HCT116 (cell line): ENCODE measurements around the gene RASA2. TPM values are rescaled to one million over a fixed set of nuclear protein-coding genes. Genes with fewer than 3 reads are reported as not detected.
"Not testable (repeated sequence)": the region's sequence is repeated elsewhere in the genome, so short reads cannot be mapped to it uniquely, and the experiment has no call there.

Experiments used
- ATAC-seq: fragments of 200-7000 bp; cut with Tn5 transposase; 2 replicates; pipeline ENCODE4 v1.9.1; 2020; ENCODE audit warnings: mild to moderate bottlenecking, moderate library complexity
- BruUV-seq: library from RNA; stranded (reverse); fragments of 400-500 nt; replicated peaks from 2 replicates; lab custom pipeline; 2021; lab: Mats Ljungman, UMichigan
- CTCF ChIA-PET: fragments of 300-600 bp; sonication (Branson Sonifier 250); formaldehyde crosslinking; loops from one replicate; lab custom pipeline; 2021; ENCODE audit warnings: antibody characterized with exemption; lab: Charles Lee
- POLR2A ChIA-PET: fragments of 300-600, 350-600 bp; sonication (Branson Sonifier 250); formaldehyde crosslinking; loops from one replicate; lab custom pipeline; 2021; ENCODE audit warnings: antibody characterized with exemption; lab: Charles Lee
- RAD21 ChIA-PET, 2 experiments: fragments of 300-600 bp; sonication (Branson Sonifier 250); formaldehyde crosslinking; loops; one replicate each; lab custom pipeline; 2023; ENCODE audit warnings: low total read pairs in 2 of 2; ENCODE audit not compliant: uncharacterized antibody in 2 of 2, unreplicated experiment in 2 of 2, low non-redundant PET in 1 of 2; lab: Charles Lee
- DNase-seq: peaks from one replicate; pipeline ENCODE4 v3.0.0-alpha.2; 2010; ENCODE audit warnings: low read depth, low spot score
- H2AFZ ChIP-seq: fragments of 200-600 bp; shearing (Covaris generic), sonication (generic); 2 replicates; pipeline ENCODE4 v1.6.1; 2017; ENCODE audit warnings: low read depth, mixed run types, mixed read lengths, antibody characterized with exemption, low read length; ENCODE audit not compliant: poor library complexity, severe bottlenecking
- H3K27ac ChIP-seq: 2 replicates; pipeline ENCODE4 v1.5.1; 2012; ENCODE audit warnings: low read depth, low read length
- H3K27me3 ChIP-seq: fragments of 200-600 bp; sonication (generic); 2 replicates; pipeline ENCODE4 v1.6.1; 2016; ENCODE audit warnings: mixed run types, low read length, mixed read lengths; ENCODE audit not compliant: insufficient read depth
- H3K36me3 ChIP-seq, 2 experiments: fragments of 200-500 bp in 1 of 2; fragments of 200-600 bp in 1 of 2; sonication (Bioruptor generic) in 1 of 2; sonication (generic) in 1 of 2; 2 replicates each; pipeline versions ENCODE4 v1.5.1 to v1.6.1; 2014 to 2016; ENCODE audit warnings: low read length in 2 of 2, inconsistent platforms in 1 of 2, mixed read lengths in 1 of 2, mixed run types in 1 of 2; ENCODE audit not compliant: insufficient read depth in 2 of 2, control insufficient read depth in 1 of 2
- H3K4me1 ChIP-seq, 2 experiments: fragments of 200-600 bp in 1 of 2; sonication (generic) in 1 of 2; 2 replicates each; pipeline versions ENCODE4 v1.5.1 to v1.6.1; 2012 to 2017; ENCODE audit warnings: low read length in 2 of 2, inconsistent platforms in 1 of 2, mild to moderate bottlenecking in 1 of 2, mixed read lengths in 1 of 2, mixed run types in 1 of 2, moderate library complexity in 1 of 2; ENCODE audit not compliant: insufficient read depth in 2 of 2, control insufficient read depth in 1 of 2
- H3K4me2 ChIP-seq: fragments of 200-600 bp; sonication (generic); 2 replicates; pipeline ENCODE4 v1.6.1; 2017; ENCODE audit warnings: mixed run types, low read length, mixed read lengths
- H3K4me3 ChIP-seq, 2 experiments: fragments of 200-600 bp in 1 of 2; sonication (generic) in 1 of 2; replicated peaks in 1 of 2; 2 replicates each; pipeline ENCODE4 v1.5.1; 2011 to 2016; ENCODE audit warnings: low read length in 2 of 2, control low read depth in 1 of 2, low read depth in 1 of 2, mild to moderate bottlenecking in 1 of 2, mixed read lengths in 1 of 2, mixed run types in 1 of 2
- H3K79me2 ChIP-seq: fragments of 200-600 bp; sonication (generic); 2 replicates; pipeline ENCODE4 v1.6.1; 2017; ENCODE audit warnings: mild to moderate bottlenecking, mixed run types, low read length, moderate library complexity, mixed read lengths; ENCODE audit not compliant: insufficient read depth
- H3K9ac ChIP-seq: fragments of 200-600 bp; sonication (generic); 2 replicates; pipeline ENCODE4 v1.6.1; 2016; ENCODE audit warnings: low read length, mixed read lengths
- H3K9me2 ChIP-seq: fragments of 200-600 bp; sonication (generic), shearing (Covaris generic); 2 replicates; pipeline ENCODE4 v1.6.1; 2017; ENCODE audit warnings: mixed run types, mild to moderate bottlenecking, moderate library complexity; ENCODE audit not compliant: insufficient read depth
- H3K9me3 ChIP-seq, 2 experiments: fragments of 200-500 bp in 1 of 2; fragments of 200-600 bp in 1 of 2; sonication (Bioruptor generic) in 1 of 2; sonication (generic) in 1 of 2; 2 replicates each; pipeline ENCODE4 v1.6.1; 2014 to 2017; ENCODE audit warnings: low read length in 2 of 2, mixed read lengths in 2 of 2, inconsistent platforms in 1 of 2, low read depth in 1 of 2, mild to moderate bottlenecking in 1 of 2, mixed run types in 1 of 2, moderate library complexity in 1 of 2; ENCODE audit not compliant: control insufficient read depth in 1 of 2, insufficient read depth in 1 of 2
- H4K20me1 ChIP-seq: fragments of 200-600 bp; sonication (generic), shearing (Covaris generic); 2 replicates; pipeline ENCODE4 v1.6.1; 2017; ENCODE audit warnings: mixed run types, mild to moderate bottlenecking, moderate library complexity; ENCODE audit not compliant: insufficient read depth
- ATF3 ChIP-seq: IDR thresholded peaks from 2 replicates; pipeline ENCODE4 v1.6.1; 2012
- CBX3 ChIP-seq: IDR thresholded peaks from 2 replicates; pipeline ENCODE4 v1.6.1; 2012; ENCODE audit warnings: low read depth
- EGR1 ChIP-seq: IDR thresholded peaks from 2 replicates; pipeline ENCODE4 v1.6.1; 2012; ENCODE audit warnings: low read depth
- EZH2 ChIP-seq: fragments of 200-600 bp; sonication (generic); IDR thresholded peaks from 2 replicates; pipeline ENCODE4 v1.6.1; 2017; ENCODE audit warnings: antibody characterized with exemption, mixed run types
- POLR2A ChIP-seq: IDR thresholded peaks from 2 replicates; pipeline ENCODE4 v1.7.0; 2011; ENCODE audit warnings: borderline replicate concordance; ENCODE audit not compliant: insufficient read depth, insufficient read length; ENCODE audit errors: extremely low read depth
- POLR2AphosphoS5 ChIP-seq: IDR thresholded peaks from 2 replicates; pipeline ENCODE4 v1.6.1; 2011; ENCODE audit warnings: mild to moderate bottlenecking, low read depth, low read length, moderate library complexity
- SP1 ChIP-seq: IDR thresholded peaks from 2 replicates; pipeline ENCODE4 v1.6.1; 2012; ENCODE audit warnings: low read depth
- YY1 ChIP-seq: IDR thresholded peaks from 2 replicates; pipeline ENCODE4 v1.6.1; 2011; ENCODE audit warnings: low read length, low read depth, moderate library complexity, mild to moderate bottlenecking; ENCODE audit not compliant: insufficient replicate concordance; ENCODE audit errors: extremely low read depth
- intact Hi-C: fragments of 100-400 bp; cut with micrococcal nuclease; formaldehyde crosslinking; loops from 2 replicates; pipeline ENCODE4 v1.10.0; 2022
- total RNA-seq: library from RNA; stranded (reverse); gene quantifications from one replicate; pipeline ENCODE4 v1.2.1, GENCODE V29; 2021; ENCODE audit not compliant: unreplicated experiment
- TF ChIP-seq, protein P1 (sequence below): IDR thresholded peaks from 2 replicates; pipeline ENCODE4 v1.6.1; 2012; ENCODE audit warnings: low read depth
- TF ChIP-seq, protein P2 (sequence below), 3 experiments: fragments of 200-600 bp in 1 of 3; sonication (generic) in 1 of 3; IDR thresholded peaks in 2 of 3; conservative IDR thresholded peaks in 1 of 3; 2 replicates each; pipeline ENCODE4 v1.5.1; 2012 to 2017; ENCODE audit warnings: low read depth in 2 of 3, low read length in 2 of 3, antibody characterized with exemption in 1 of 3, borderline replicate concordance in 1 of 3, control low read depth in 1 of 3, mild to moderate bottlenecking in 1 of 3, mixed read lengths in 1 of 3, mixed run types in 1 of 3, moderate library complexity in 1 of 3; ENCODE audit not compliant: insufficient read depth in 1 of 3

RASA2 gene
- total RNA-seq, 1 experiment from 2014 or later = 12.8 TPM

DNA sequence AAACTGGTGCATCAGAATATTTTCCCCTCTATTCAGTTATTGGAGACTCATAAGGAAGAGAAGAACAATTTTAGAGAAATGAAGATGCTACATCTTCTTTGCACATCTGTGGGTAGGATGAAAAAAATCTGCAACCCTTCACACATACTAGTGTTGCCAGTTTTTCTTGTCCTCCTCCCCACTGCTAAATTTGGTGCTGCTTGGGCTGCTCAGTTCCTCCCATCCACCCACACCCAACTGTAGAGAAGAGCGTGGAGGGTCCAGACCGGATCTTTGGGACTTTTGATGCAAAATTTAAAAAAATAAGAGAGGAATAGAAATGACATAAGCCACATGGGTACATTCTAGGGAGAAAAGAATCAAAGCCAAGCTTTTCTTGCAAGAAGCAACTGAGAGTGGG, 8.7 kb upstream of the RASA2 start (continued):
- TF ChIP-seq, protein P1, sequence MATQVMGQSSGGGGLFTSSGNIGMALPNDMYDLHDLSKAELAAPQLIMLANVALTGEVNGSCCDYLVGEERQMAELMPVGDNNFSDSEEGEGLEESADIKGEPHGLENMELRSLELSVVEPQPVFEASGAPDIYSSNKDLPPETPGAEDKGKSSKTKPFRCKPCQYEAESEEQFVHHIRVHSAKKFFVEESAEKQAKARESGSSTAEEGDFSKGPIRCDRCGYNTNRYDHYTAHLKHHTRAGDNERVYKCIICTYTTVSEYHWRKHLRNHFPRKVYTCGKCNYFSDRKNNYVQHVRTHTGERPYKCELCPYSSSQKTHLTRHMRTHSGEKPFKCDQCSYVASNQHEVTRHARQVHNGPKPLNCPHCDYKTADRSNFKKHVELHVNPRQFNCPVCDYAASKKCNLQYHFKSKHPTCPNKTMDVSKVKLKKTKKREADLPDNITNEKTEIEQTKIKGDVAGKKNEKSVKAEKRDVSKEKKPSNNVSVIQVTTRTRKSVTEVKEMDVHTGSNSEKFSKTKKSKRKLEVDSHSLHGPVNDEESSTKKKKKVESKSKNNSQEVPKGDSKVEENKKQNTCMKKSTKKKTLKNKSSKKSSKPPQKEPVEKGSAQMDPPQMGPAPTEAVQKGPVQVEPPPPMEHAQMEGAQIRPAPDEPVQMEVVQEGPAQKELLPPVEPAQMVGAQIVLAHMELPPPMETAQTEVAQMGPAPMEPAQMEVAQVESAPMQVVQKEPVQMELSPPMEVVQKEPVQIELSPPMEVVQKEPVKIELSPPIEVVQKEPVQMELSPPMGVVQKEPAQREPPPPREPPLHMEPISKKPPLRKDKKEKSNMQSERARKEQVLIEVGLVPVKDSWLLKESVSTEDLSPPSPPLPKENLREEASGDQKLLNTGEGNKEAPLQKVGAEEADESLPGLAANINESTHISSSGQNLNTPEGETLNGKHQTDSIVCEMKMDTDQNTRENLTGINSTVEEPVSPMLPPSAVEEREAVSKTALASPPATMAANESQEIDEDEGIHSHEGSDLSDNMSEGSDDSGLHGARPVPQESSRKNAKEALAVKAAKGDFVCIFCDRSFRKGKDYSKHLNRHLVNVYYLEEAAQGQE = no peak
- TF ChIP-seq ATF3 = no peak
- no peak for TF ChIP-seq POLR2AphosphoS5
- TF ChIP-seq POLR2A = no peak
- TF ChIP-seq EZH2 = no peak
- TF ChIP-seq, protein P2, sequence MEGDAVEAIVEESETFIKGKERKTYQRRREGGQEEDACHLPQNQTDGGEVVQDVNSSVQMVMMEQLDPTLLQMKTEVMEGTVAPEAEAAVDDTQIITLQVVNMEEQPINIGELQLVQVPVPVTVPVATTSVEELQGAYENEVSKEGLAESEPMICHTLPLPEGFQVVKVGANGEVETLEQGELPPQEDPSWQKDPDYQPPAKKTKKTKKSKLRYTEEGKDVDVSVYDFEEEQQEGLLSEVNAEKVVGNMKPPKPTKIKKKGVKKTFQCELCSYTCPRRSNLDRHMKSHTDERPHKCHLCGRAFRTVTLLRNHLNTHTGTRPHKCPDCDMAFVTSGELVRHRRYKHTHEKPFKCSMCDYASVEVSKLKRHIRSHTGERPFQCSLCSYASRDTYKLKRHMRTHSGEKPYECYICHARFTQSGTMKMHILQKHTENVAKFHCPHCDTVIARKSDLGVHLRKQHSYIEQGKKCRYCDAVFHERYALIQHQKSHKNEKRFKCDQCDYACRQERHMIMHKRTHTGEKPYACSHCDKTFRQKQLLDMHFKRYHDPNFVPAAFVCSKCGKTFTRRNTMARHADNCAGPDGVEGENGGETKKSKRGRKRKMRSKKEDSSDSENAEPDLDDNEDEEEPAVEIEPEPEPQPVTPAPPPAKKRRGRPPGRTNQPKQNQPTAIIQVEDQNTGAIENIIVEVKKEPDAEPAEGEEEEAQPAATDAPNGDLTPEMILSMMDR (IDR thresholded peaks at IDR 0.05 in 2 of 3, conservative IDR thresholded peaks at IDR 0.05 in 1 of 3; ENCODE audit: borderline replicate concordance in 1 of 3, insufficient read depth in 1 of 3, low read depth in 2 of 3, low read length in 2 of 3) = no peak
- TF ChIP-seq EGR1 = no peak
- TF ChIP-seq YY1 = no peak
- no peak for TF ChIP-seq SP1
- no peak for TF ChIP-seq CBX3

- intact Hi-C loops, CTCF ChIA-PET, POLR2A ChIA-PET, H3K4me2 ChIP-seq, H3K9me3 ChIP-seq, BruUV-seq, H3K4me3 ChIP-seq, H3K36me3 ChIP-seq, H3K27me3 ChIP-seq, H3K9ac ChIP-seq, H3K79me2 ChIP-seq, H2AFZ ChIP-seq, H3K27ac ChIP-seq, DNase-seq, H4K20me1 ChIP-seq, ATAC-seq, RAD21 ChIA-PET, H3K9me2 ChIP-seq: not testable (repeated sequence)
- peaks cover 4 to 16% of the 10 kb centered on the region in 2 experiments; a peak in 3 of 4 replicates for H3K4me1 ChIP-seq
These were observed 8.0 kb upstream of the RASA2 start for GRCh38 chr3:141478840-141479239.
